Brain microvascular endothelial cell (primary cell): ENCODE results near the gene CCDC28A.

Source experiments
- DNase-seq: peaks from one replicate; pipeline ENCODE4 v3.0.0-alpha.2; 2020
- H3K27ac ChIP-seq: fragments of 250-450 bp; sonication (Bioruptor Pico); 2 replicates; pipeline ENCODE4 v1.5.1; 2020; ENCODE audit warnings: mild to moderate bottlenecking, moderate library complexity
- H3K27me3 ChIP-seq: fragments of 250-450 bp; sonication (Bioruptor Pico); replicated peaks from 2 replicates; pipeline ENCODE4 v1.5.1; 2020; ENCODE audit warnings: mild to moderate bottlenecking
- H3K36me3 ChIP-seq: fragments of 250-450 bp; sonication (Bioruptor Pico); replicated peaks from 2 replicates; pipeline ENCODE4 v1.5.1; 2020; ENCODE audit warnings: mild to moderate bottlenecking
- H3K4me3 ChIP-seq: 2 replicates; pipeline ENCODE4 v1.5.1; 2011; ENCODE audit warnings: low read depth, mild to moderate bottlenecking, control low read depth, low read length, moderate library complexity
- CTCF ChIP-seq: IDR thresholded peaks from 2 replicates; pipeline ENCODE4 v1.5.1; 2011; ENCODE audit warnings: low read depth, mild to moderate bottlenecking, moderate library complexity, low read length, control low read depth, inconsistent platforms; ENCODE audit errors: missing control alignments
- in situ Hi-C: cut with HindIII; loops from 2 replicates; pipeline ENCODE4 v1.10.0; 2017; ENCODE audit warnings: low sequenced_read_pairs, low pct_ligation_motif_present

CCDC28A gene

GRCh38 chr6:138824482-138825144 is 51.0 kb downstream of the CCDC28A start:
- no peaks in the 10 kb centered on the region for H3K27me3 ChIP-seq
- in situ Hi-C loops: no loop called here
- no peak overlapping the region for H3K4me3 ChIP-seq
- TF ChIP-seq CTCF: no peak
- no peaks in the 10 kb centered on the region for H3K36me3 ChIP-seq
- H3K27ac ChIP-seq: no peak overlapping the region
- DNase-seq: no peak

- no peak for TF ChIP-seq CTCF
- no peaks in the 10 kb centered on the region for H3K27me3 ChIP-seq
- no peak overlapping the region for H3K4me3 ChIP-seq
- no peaks in the 10 kb centered on the region for H3K36me3 ChIP-seq
- in situ Hi-C loops: no loop called here
- DNase-seq: no peak
- H3K27ac ChIP-seq: no peak overlapping the region
Observed at GRCh38 chr6:138830248-138830647, 56.7 kb downstream of the CCDC28A start.

- in situ Hi-C loops: no loop called here
- H3K36me3 ChIP-seq: no peaks in the 10 kb centered on the region
Observed at GRCh38 chr6:138832182-138832581, 58.6 kb downstream of the CCDC28A start.

GRCh38 chr6:138833816-138834539 is 60.4 kb downstream of the CCDC28A start:
- TF ChIP-seq CTCF: no peak
- Histone ChIP-seq H3K36me3 (no peaks in the 10 kb centered on the region), H3K4me3 (no peak overlapping the region), H3K27me3 (no peaks in the 10 kb centered on the region), H3K27ac (no peak overlapping the region)
- DNase-seq: no peak
- in situ Hi-C loops: no loop called here

More at GRCh38 chr6:138832182-138832581, 58.6 kb downstream of the CCDC28A start:
- TF ChIP-seq CTCF: no peak
- Histone ChIP-seq H3K27ac (no peak overlapping the region), H3K4me3 (no peak overlapping the region), H3K27me3 (no peaks in the 10 kb centered on the region)
- DNase-seq: no peak

- H3K4me3 ChIP-seq: no peak overlapping the region
- H3K27me3 ChIP-seq: no peaks in the 10 kb centered on the region
- H3K36me3 ChIP-seq: no peaks in the 10 kb centered on the region
- DNase-seq: no peak
- TF ChIP-seq CTCF: no peak
- in situ Hi-C loops: no loop called here
- no peak overlapping the region for H3K27ac ChIP-seq
Observed at GRCh38 chr6:138837246-138837645, 63.7 kb downstream of the CCDC28A start.
